Natural killer cell (primary cell): ENCODE measurements around the gene S100B. TPM values are rescaled to one million over a fixed set of nuclear protein-coding genes. Genes with fewer than 3 reads are reported as not detected.
A peak's percentile ranks its signal among the peaks of the same experiment; 100 is the strongest.

Source experiments
- ATAC-seq, 3 donors: fragments of 150-1000 bp in 2 of 3; fragments of 200-7000 bp in 1 of 3; cut with Tn5 transposase; 1 replicate in 1 of 3; 2 replicates in 2 of 3; pipeline ENCODE4 v1.10.0; 2021; ENCODE audit warnings: mild to moderate bottlenecking in 2 of 3, moderate library complexity in 2 of 3
- DNase-seq, 2 donors: peaks; one replicate each; pipeline versions ENCODE4 v3.0.0 to v3.0.0-alpha.2; 2013 to 2021; ENCODE audit warnings: mixed read lengths in 1 of 2
- H3K27ac ChIP-seq: one replicate; pipeline ENCODE4 v1.5.1; 2013; ENCODE audit warnings: mild to moderate bottlenecking, low read length
- H3K27me3 ChIP-seq: one replicate; pipeline ENCODE4 v1.6.1; 2013; ENCODE audit warnings: low read length; ENCODE audit not compliant: control insufficient read depth, insufficient read depth
- H3K36me3 ChIP-seq: one replicate; pipeline ENCODE4 v1.6.1; 2013; ENCODE audit warnings: low read length; ENCODE audit not compliant: control insufficient read depth, insufficient read depth
- H3K4me1 ChIP-seq: one replicate; pipeline ENCODE4 v1.6.1; 2013; ENCODE audit warnings: low read length; ENCODE audit not compliant: control insufficient read depth, insufficient read depth
- H3K4me3 ChIP-seq: one replicate; pipeline ENCODE4 v1.5.1; 2013; ENCODE audit warnings: low read length
- H3K9me3 ChIP-seq: one replicate; pipeline ENCODE4 v1.6.1; 2013; ENCODE audit warnings: low read length; ENCODE audit not compliant: control insufficient read depth, insufficient read depth
- H3K27ac Mint-ChIP-seq, 2 donors: one replicate each; pipeline ENCODE4 v1.8.0; 2022; ENCODE audit warnings: mild to moderate bottlenecking in 2 of 2, mixed read lengths in 2 of 2, moderate library complexity in 1 of 2
- H3K27me3 Mint-ChIP-seq, 2 donors: one replicate each; pipeline ENCODE4 v1.8.0; 2022; ENCODE audit warnings: low read depth in 2 of 2, mixed read lengths in 2 of 2
- H3K36me3 Mint-ChIP-seq: one replicate; pipeline ENCODE4 v1.8.0; 2022; ENCODE audit warnings: mixed read lengths
- H3K4me1 Mint-ChIP-seq, 2 donors: one replicate each; pipeline ENCODE4 v1.8.0; 2022; ENCODE audit warnings: mixed read lengths in 2 of 2
- H3K4me3 Mint-ChIP-seq: one replicate; pipeline ENCODE4 v1.8.0; 2022; ENCODE audit warnings: mild to moderate bottlenecking, moderate library complexity, mixed read lengths
- H3K9me3 Mint-ChIP-seq, 2 donors: one replicate each; pipeline ENCODE4 v1.8.0; 2022; ENCODE audit warnings: mixed read lengths in 2 of 2
- WGBS: methylation state at CpG from one replicate; pipeline ENCODE4 v1.1.7; 2013; ENCODE audit warnings: missing lambda C conversion rate; ENCODE audit not compliant: insufficient coverage; 5-methylcytosine and 5-hydroxymethylcytosine counted together
- intact Hi-C: fragments of 100-400 bp; cut with micrococcal nuclease; formaldehyde crosslinking; loops from one replicate; pipeline ENCODE4 v1.14.2; 2022
- total RNA-seq, 4 donors: library from RNA; stranded (reverse); fragments of 120-200 nt in 1 of 4; gene quantifications; one replicate each; pipeline versions ENCODE4 v1.2.3 to v1.2.4, GENCODE V29; 2013 to 2022
- TF ChIP-seq, protein P1 (sequence below): fragments of 200-600 bp; IDR thresholded peaks from one replicate; pipeline ENCODE4 v1.8.0; 2022; ENCODE audit warnings: antibody characterized with exemption

The S100B gene
- total RNA-seq, 3 donors from 2014 or later (not counting 1 experiment from before 2014, with no cell fraction given), result 4.0 to 58.9 TPM; not detected in 1

DNA sequence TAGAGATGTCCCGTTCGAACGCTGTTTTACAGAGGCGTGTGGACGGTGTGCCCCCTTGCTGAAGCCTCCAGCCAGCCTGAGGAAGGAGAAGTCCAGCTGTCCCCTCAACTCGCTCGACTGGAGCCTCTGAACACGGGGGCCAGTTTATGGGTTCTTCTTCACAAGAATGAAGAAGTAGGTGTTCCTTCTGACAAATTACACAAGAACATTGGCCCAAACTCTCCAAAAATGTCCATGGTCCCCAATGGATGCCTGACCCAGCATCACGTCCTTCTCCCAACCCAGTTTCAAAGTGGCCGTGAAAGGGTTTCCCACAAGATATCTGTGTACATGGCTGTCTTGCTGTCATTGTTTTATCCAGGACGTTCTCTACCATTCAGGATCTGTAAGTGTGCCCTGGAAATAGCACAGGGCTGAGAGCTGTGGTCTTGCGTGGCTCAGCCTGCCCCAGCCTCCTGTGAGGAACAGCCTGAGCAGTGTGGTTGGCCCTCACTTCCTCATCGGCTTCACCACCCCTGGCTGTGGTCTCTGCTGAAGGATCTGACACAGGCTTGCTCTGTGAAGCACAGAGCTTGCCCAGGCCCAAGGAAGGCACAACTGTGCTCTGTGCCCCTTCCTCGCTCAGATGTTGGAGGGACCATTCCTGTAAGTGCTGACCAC, 1.0 kb upstream of the S100B start:
- 44% methylated on average over 14 of the region's 14 CpGs for WGBS
- H3K27ac ChIP-seq, result peak overlapping the region; percentile 58
- DNase-seq (peak; percentile 64 to 73), ATAC-seq (peak; percentile 91 to 98 (median 91))
- no peaks in the 10 kb centered on the region for H3K27me3 Mint-ChIP-seq
- TF ChIP-seq, protein P1, sequence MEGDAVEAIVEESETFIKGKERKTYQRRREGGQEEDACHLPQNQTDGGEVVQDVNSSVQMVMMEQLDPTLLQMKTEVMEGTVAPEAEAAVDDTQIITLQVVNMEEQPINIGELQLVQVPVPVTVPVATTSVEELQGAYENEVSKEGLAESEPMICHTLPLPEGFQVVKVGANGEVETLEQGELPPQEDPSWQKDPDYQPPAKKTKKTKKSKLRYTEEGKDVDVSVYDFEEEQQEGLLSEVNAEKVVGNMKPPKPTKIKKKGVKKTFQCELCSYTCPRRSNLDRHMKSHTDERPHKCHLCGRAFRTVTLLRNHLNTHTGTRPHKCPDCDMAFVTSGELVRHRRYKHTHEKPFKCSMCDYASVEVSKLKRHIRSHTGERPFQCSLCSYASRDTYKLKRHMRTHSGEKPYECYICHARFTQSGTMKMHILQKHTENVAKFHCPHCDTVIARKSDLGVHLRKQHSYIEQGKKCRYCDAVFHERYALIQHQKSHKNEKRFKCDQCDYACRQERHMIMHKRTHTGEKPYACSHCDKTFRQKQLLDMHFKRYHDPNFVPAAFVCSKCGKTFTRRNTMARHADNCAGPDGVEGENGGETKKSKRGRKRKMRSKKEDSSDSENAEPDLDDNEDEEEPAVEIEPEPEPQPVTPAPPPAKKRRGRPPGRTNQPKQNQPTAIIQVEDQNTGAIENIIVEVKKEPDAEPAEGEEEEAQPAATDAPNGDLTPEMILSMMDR, result no peak
- H3K27me3 ChIP-seq, result no peaks in the 10 kb centered on the region
- peaks cover 61 to 77% of the 10 kb centered on the region in 2 donors for H3K4me1 Mint-ChIP-seq
- peak overlapping the region; percentile 78 for H3K4me3 Mint-ChIP-seq
- no peak overlapping the region for H3K4me3 ChIP-seq
- intact Hi-C loops, result loop anchor here (2.0 kb wide), 1 partner anchor 17 kb away; no protein-coding TSS in a partner anchor
- no peaks in the 10 kb centered on the region for H3K36me3 ChIP-seq
- H3K9me3 Mint-ChIP-seq, result no peaks in the 10 kb centered on the region
- peaks cover 5% of the 10 kb centered on the region for H3K9me3 ChIP-seq
- no peaks in the 10 kb centered on the region for H3K36me3 Mint-ChIP-seq
- peak overlapping the region; percentile 84 to 86 for H3K27ac Mint-ChIP-seq
- H3K4me1 ChIP-seq, result peaks cover 40% of the 10 kb centered on the region

DNA sequence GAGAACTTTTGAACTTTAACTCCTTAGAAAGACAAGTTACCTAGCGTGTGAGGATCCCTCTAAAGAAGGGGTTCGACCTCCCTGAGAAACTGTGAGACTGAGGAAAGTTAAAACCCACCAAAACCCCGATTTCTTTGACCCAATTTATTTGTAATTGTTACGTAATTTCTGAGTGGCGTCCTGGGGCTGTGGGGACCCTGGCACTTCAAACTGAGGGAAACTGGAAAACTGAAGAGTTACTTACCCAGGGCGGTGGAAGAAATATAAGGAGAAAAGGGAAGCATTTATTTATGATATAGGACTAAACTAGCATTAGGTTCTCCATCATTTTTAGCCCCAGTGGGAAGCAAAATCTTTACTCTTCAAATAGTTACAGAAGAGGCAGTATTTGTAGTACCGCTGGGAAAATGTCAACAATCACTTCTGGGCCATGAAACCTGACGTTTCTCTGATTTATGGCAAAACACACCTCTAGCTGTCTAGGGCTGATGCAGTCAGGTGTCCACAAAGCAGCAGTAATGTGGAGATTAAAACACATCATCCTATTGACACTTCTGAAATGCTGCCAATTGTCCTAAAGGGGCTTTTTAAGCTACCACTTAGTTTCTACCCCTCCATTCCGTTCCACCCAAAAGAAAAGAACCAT, 430 bp downstream of the S100B start:
- H3K9me3 Mint-ChIP-seq, result no peaks in the 10 kb centered on the region
- H3K36me3 Mint-ChIP-seq, result no peaks in the 10 kb centered on the region
- WGBS, result 88% methylated on average over 9 of the region's 9 CpGs
- no peak overlapping the region for H3K4me3 ChIP-seq
- H3K36me3 ChIP-seq, result no peaks in the 10 kb centered on the region
- H3K4me1 Mint-ChIP-seq, result peaks cover 46 to 68% of the 10 kb centered on the region in 2 donors
- peak overlapping the region; percentile 5 for H3K27ac ChIP-seq
- peaks cover 30% of the 10 kb centered on the region for H3K4me1 ChIP-seq
- no peaks in the 10 kb centered on the region for H3K27me3 ChIP-seq
- DNase-seq, result no peak
- intact Hi-C loops, result no loop called here
- H3K27ac Mint-ChIP-seq, result peak overlapping the region; percentile 84 to 86
- H3K4me3 Mint-ChIP-seq, result peak overlapping the region; percentile 54
- no peak for ATAC-seq
- no peaks in the 10 kb centered on the region for H3K27me3 Mint-ChIP-seq
- TF ChIP-seq, protein P1, result no peak
- H3K9me3 ChIP-seq, result no peaks in the 10 kb centered on the region

DNA sequence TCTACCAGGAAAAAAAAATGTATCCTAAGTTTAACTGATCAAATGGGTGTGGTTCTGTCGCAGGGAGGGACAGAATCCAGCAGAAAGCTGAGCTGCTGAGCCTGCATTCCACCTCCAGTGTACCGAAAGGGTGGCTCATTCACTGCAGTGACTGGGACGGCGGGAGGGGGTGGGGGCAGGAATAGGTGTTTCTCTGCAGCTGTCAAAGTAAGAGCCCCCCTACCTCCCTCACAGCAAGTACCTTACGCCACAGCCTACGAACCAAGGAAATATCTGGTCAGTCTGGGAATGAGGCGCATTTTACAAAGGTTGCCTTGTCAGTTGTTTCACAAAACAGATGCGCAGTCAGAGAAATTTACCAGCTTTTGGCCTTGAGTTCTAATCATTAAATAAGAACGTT, 1.7 kb downstream of the S100B start:
- no peak overlapping the region for H3K4me3 ChIP-seq
- H3K27ac Mint-ChIP-seq, result no peak overlapping the region
- H3K9me3 Mint-ChIP-seq, result no peaks in the 10 kb centered on the region
- H3K27ac ChIP-seq, result no peak overlapping the region
- 93% methylated on average over 5 of the region's 9 CpGs for WGBS
- TF ChIP-seq, protein P1, result no peak
- intact Hi-C loops, result no loop called here
- DNase-seq (no peak), ATAC-seq (no peak)
- no peaks in the 10 kb centered on the region for H3K9me3 ChIP-seq
- H3K4me3 Mint-ChIP-seq, result no peak overlapping the region
- H3K27me3 ChIP-seq, result no peaks in the 10 kb centered on the region
- H3K27me3 Mint-ChIP-seq, result no peaks in the 10 kb centered on the region
- H3K4me1 ChIP-seq, result peaks cover 30% of the 10 kb centered on the region
- H3K36me3 Mint-ChIP-seq, result no peaks in the 10 kb centered on the region
- H3K36me3 ChIP-seq, result no peaks in the 10 kb centered on the region
- peaks cover 40 to 55% of the 10 kb centered on the region in 2 donors for H3K4me1 Mint-ChIP-seq
